Measurements from ENCODE around the gene CLSTN1. TPM values are rescaled to one million over a fixed set of nuclear protein-coding genes. Genes with fewer than 3 reads are reported as not detected.
A peak's percentile ranks its signal among the peaks of the same experiment; 100 is the strongest.

Gene CLSTN1
- total and polyA plus RNA-seq, 2 of the 13 experiments (the other 11 are each of a cell fraction or from before 2014, with no cell fraction given), result 19.7 to 29.8 TPM

- TF ChIP-seq ARID5B (CRISPR knock-in tag; IDR thresholded peaks at IDR 0.05), result peak; percentile 63
- no peak for TF ChIP-seq MLLT10 (CRISPR knock-in tag; IDR thresholded peaks at IDR 0.05)
- peak; percentile 8; the same call in 1 of the 2 replicates for TF ChIP-seq ZNF44 (CRISPR knock-in tag; IDR thresholded peaks at IDR 0.05)
- no peak for TF ChIP-seq ATM (IDR thresholded peaks at IDR 0.05; ENCODE audit: borderline replicate concordance)
- peak; percentile 98 for TF ChIP-seq ELF4 (CRISPR knock-in tag; IDR thresholded peaks at IDR 0.05; ENCODE audit: borderline replicate concordance)
- TF ChIP-seq ZNF574 (CRISPR knock-in tag; IDR thresholded peaks at IDR 0.05), result peak; percentile 45
- TF ChIP-seq MXD1 (CRISPR knock-in tag; IDR thresholded peaks at IDR 0.05), result peak; percentile 21; the same call in 1 of the 2 replicates
- TF ChIP-seq HES4 (CRISPR knock-in tag; IDR thresholded peaks at IDR 0.05; ENCODE audit: borderline replicate concordance), result no peak
- TF ChIP-seq ZNF530 (CRISPR knock-in tag; IDR thresholded peaks at IDR 0.05; ENCODE audit: low read depth), result no peak
- peak; percentile 57 for TF ChIP-seq GATAD2A (CRISPR knock-in tag; IDR thresholded peaks at IDR 0.05)
- no peak; the same call in 1 of the 2 replicates for TF ChIP-seq ZNF746 (CRISPR knock-in tag; IDR thresholded peaks at IDR 0.05)
- TF ChIP-seq DMAP1 (CRISPR knock-in tag; IDR thresholded peaks at IDR 0.05), result peak; percentile 96
- TF ChIP-seq ZSCAN31 (CRISPR knock-in tag; IDR thresholded peaks at IDR 0.05; ENCODE audit: low read depth), result peak; percentile 96
- peak; percentile 45; the same call in 1 of the 2 replicates for TF ChIP-seq TGIF2 (CRISPR knock-in tag; IDR thresholded peaks at IDR 0.05)
- TF ChIP-seq SKI (IDR thresholded peaks at IDR 0.05; ENCODE audit: partially characterized antibody), result no peak
- TF ChIP-seq ZNF142 (CRISPR knock-in tag; IDR thresholded peaks at IDR 0.05), result no peak
Measured at GRCh38 chr1:9717193-9718005, 106.4 kb downstream of the CLSTN1 start (continued).

All from HepG2 (cell line).